ENCODE measurements around the gene GLOD4. TPM values are rescaled to one million over a fixed set of nuclear protein-coding genes. Genes with fewer than 3 reads are reported as not detected.
A peak's percentile ranks its signal among the peaks of the same experiment; 100 is the strongest.
"Not testable (repeated sequence)": the region's sequence is repeated elsewhere in the genome, so short reads cannot be mapped to it uniquely, and the experiment has no call there.

The GLOD4 gene
- total RNA-seq, 2 donors from 2014 or later, result 60.6 to 64.8 TPM

GRCh38 chr17:797236-797840, 15.3 kb upstream of the GLOD4 start:
- H3K36me3 Mint-ChIP-seq (ENCODE audit: low read depth), result no peaks in the 10 kb centered on the region
- DNase-seq (no peak), ATAC-seq (no peak)

GRCh38 chr17:796609-797008, 14.5 kb upstream of the GLOD4 start:
- DNase-seq (no peak), ATAC-seq (no peak)
- H3K27ac Mint-ChIP-seq, result no peak overlapping the region
- no peaks in the 10 kb centered on the region for H3K9me3 ChIP-seq (ENCODE audit: control insufficient read depth, low read length, poor library complexity, severe bottlenecking)
- no peak overlapping the region for H3K4me3 Mint-ChIP-seq
- no peaks in the 10 kb centered on the region for H3K36me3 Mint-ChIP-seq (ENCODE audit: low read depth)
- no peaks in the 10 kb centered on the region for H3K27me3 Mint-ChIP-seq
- H3K4me1 Mint-ChIP-seq, result peaks cover 3% of the 10 kb centered on the region

More at GRCh38 chr17:797236-797840, 15.3 kb upstream of the GLOD4 start:
- Mint-ChIP-seq H3K4me1 (peaks cover 3% of the 10 kb centered on the region), H3K27ac (no peak overlapping the region), H3K4me3 (no peak overlapping the region), H3K27me3 (no peaks in the 10 kb centered on the region)
- no peaks in the 10 kb centered on the region for H3K9me3 ChIP-seq (ENCODE audit: control insufficient read depth, low read length, poor library complexity, severe bottlenecking)

- no peaks in the 10 kb centered on the region for H3K9me3 ChIP-seq (ENCODE audit: control insufficient read depth, low read length, poor library complexity, severe bottlenecking)
- Mint-ChIP-seq H3K36me3 (ENCODE audit: low read depth) (peaks cover 3% of the 10 kb centered on the region), H3K27ac (no peak overlapping the region), H3K27me3 (no peaks in the 10 kb centered on the region), H3K4me1 (peaks cover 4% of the 10 kb centered on the region), H3K4me3 (no peak overlapping the region)
- no peak for DNase-seq
- ATAC-seq, result no peak
Measured at GRCh38 chr17:795721-796120, 13.6 kb upstream of the GLOD4 start.

- Mint-ChIP-seq H3K27ac (no peak overlapping the region), H3K27me3 (no peaks in the 10 kb centered on the region), H3K36me3 (ENCODE audit: low read depth) (peaks cover 3% of the 10 kb centered on the region), H3K4me3 (no peak overlapping the region), H3K4me1 (peaks cover 4% of the 10 kb centered on the region)
- no peak for DNase-seq
- no peak for ATAC-seq
- no peaks in the 10 kb centered on the region for H3K9me3 ChIP-seq (ENCODE audit: control insufficient read depth, low read length, poor library complexity, severe bottlenecking)
Measured at GRCh38 chr17:795276-795675, 13.2 kb upstream of the GLOD4 start.

- H3K4me1 Mint-ChIP-seq, result peaks cover 4% of the 10 kb centered on the region
- H3K4me3 Mint-ChIP-seq, result peak overlapping the region; percentile 7
- ATAC-seq, result peak; percentile 74
- no peak overlapping the region for H3K27ac Mint-ChIP-seq
- H3K9me3 ChIP-seq (ENCODE audit: control insufficient read depth, low read length, poor library complexity, severe bottlenecking), result no peaks in the 10 kb centered on the region
- H3K36me3 Mint-ChIP-seq (ENCODE audit: low read depth), result peaks cover 3% of the 10 kb centered on the region
- H3K27me3 Mint-ChIP-seq, result no peaks in the 10 kb centered on the region
- peak in 1 of 3 donors; percentile 19 for DNase-seq
Measured at GRCh38 chr17:794876-795275, 12.8 kb upstream of the GLOD4 start.

DNA sequence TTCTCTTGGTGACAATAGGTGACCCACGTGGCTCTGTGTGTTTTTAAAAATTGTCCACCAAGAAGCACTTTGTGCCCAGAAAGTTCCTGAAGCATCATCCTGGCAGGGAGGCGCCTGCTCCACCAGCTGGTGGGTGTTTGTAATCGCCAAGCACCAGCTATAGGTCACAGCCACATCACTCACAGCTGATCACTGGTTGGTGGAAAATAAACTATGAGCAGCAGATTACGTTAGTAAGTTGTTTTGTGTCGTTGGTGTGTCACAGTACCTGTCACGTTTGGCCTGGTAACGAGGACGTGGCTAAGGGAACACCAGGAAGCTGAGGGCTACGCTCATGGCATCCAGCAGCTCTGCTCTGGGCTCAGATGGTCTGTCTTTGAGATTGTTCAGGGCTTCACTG, 10.2 kb upstream of the GLOD4 start:
- peaks cover 3% of the 10 kb centered on the region for H3K36me3 Mint-ChIP-seq (ENCODE audit: low read depth)
- H3K27me3 Mint-ChIP-seq, result no peaks in the 10 kb centered on the region
- H3K4me3 Mint-ChIP-seq, result no peak overlapping the region
- H3K4me1 Mint-ChIP-seq, result peaks cover 5% of the 10 kb centered on the region
- no peak overlapping the region for H3K27ac Mint-ChIP-seq
- no peaks in the 10 kb centered on the region for H3K9me3 ChIP-seq (ENCODE audit: control insufficient read depth, low read length, poor library complexity, severe bottlenecking)
- DNase-seq, result no peak
- ATAC-seq, result no peak

DNA sequence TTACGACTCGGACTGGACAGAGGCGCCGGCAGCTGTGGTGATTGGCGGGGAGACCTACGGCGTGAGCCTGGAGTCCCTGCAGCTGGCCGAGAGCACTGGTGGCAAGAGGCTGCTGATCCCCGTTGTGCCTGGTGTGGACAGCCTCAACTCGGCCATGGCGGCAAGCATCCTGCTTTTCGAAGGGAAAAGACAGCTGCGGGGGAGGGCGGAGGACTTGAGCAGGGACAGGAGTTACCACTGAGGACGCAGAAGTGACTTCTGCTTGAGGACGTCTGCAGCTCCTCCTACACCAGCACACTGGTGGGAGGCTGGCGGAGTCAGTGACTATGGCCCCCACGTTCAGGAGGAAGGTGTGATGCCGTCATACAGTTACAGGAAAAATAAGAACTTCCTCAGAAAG, 9.7 kb upstream of the GLOD4 start:
- H3K4me1 Mint-ChIP-seq, result peaks cover 7% of the 10 kb centered on the region
- no peaks in the 10 kb centered on the region for H3K27me3 Mint-ChIP-seq
- no peaks in the 10 kb centered on the region for H3K9me3 ChIP-seq (ENCODE audit: control insufficient read depth, low read length, poor library complexity, severe bottlenecking)
- H3K27ac Mint-ChIP-seq, result no peak overlapping the region
- no peak overlapping the region for H3K4me3 Mint-ChIP-seq
- ATAC-seq, result no peak
- peaks cover 3% of the 10 kb centered on the region for H3K36me3 Mint-ChIP-seq (ENCODE audit: low read depth)
- no peak for DNase-seq

GRCh38 chr17:790874-791247, 8.8 kb upstream of the GLOD4 start:
- H3K27me3 Mint-ChIP-seq; H3K4me1 Mint-ChIP-seq; DNase-seq; ATAC-seq; H3K9me3 ChIP-seq (ENCODE audit: control insufficient read depth, low read length, poor library complexity, severe bottlenecking); H3K36me3 Mint-ChIP-seq (ENCODE audit: low read depth); H3K4me3 Mint-ChIP-seq: not testable (repeated sequence)
- H3K27ac Mint-ChIP-seq, result peak overlapping the region; percentile 6

DNA sequence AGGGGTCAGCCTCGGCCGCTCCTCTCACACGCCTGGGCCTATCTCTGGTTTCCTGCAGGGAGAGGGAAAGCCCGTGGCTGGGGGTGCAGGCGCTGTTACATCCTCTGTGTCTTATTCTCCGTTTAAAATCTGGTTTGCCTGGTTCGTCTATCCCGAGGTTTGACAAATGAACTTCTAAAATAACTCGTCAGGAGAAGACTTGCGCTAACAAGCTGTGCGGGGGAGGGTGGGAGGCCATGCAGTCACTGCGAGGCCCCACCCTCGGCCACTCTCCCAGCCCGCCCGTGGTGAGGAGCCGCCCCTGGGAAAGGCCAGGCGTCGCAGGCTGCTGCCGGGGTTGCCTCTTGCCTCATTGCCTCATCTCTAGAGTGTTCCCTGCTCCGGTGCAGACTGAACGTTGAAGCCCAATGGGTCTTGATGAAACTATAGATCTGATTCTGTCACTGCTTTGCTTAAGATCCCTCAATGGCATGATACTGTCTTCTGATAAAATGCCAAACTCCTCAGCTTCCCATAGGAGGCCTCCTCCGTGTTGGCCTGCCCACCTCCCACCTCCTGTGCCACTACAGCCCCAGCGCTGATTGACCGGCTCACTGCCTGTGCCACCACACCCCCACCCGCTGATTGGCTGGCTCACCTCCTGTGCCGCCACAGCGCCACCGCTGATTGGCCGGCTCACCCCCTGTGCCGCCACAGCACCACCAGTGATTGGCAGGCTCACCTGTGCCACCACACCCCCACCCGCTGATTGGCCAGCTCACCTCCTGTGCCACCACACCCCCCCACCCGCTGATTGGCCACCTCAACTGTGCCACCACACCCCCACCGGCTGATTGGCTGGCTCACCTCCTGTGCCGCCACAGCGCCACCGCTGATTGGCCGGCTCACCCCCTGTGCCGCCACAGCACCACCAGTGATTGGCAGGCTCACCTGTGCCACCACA, 8.1 kb upstream of the GLOD4 start:
- H3K4me1 Mint-ChIP-seq; H3K36me3 Mint-ChIP-seq (ENCODE audit: low read depth); H3K9me3 ChIP-seq (ENCODE audit: control insufficient read depth, low read length, poor library complexity, severe bottlenecking); H3K4me3 Mint-ChIP-seq; DNase-seq; H3K27me3 Mint-ChIP-seq; ATAC-seq: not testable (repeated sequence)
- peak overlapping the region; percentile 6 for H3K27ac Mint-ChIP-seq

- H3K36me3 Mint-ChIP-seq (ENCODE audit: low read depth), result peaks cover 3% of the 10 kb centered on the region
- no peaks in the 10 kb centered on the region for H3K27me3 Mint-ChIP-seq
- H3K27ac Mint-ChIP-seq, result no peak overlapping the region
- DNase-seq (no peak), ATAC-seq (no peak)
- no peak overlapping the region for H3K4me3 Mint-ChIP-seq
- H3K9me3 ChIP-seq (ENCODE audit: control insufficient read depth, low read length, poor library complexity, severe bottlenecking), result no peaks in the 10 kb centered on the region
- peaks cover 7% of the 10 kb centered on the region for H3K4me1 Mint-ChIP-seq
Measured at GRCh38 chr17:789160-789840, 7.2 kb upstream of the GLOD4 start.

DNA sequence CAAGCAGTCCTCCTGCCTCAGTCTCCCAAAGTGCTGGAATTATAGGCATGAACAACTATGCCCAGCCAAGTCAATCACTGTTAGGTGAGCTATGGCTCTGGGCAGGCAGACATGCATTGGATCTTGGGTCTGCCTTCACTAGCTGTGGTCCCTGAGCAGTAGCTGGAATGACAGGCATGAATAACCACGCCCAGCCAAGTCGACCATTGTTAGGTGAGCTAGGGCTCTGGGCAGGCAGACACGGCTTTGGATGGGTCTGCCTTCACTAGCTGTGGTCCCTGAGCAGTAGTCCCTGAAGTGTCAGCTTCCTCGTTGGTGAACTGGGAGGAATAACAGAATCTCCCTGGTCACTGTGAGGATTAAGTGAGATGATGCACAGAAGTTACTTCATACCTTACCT, 6.5 kb upstream of the GLOD4 start:
- DNase-seq (no peak), ATAC-seq (no peak)
- H3K4me3 Mint-ChIP-seq, result no peak overlapping the region
- no peaks in the 10 kb centered on the region for H3K9me3 ChIP-seq (ENCODE audit: control insufficient read depth, low read length, poor library complexity, severe bottlenecking)
- peaks cover 10% of the 10 kb centered on the region for H3K4me1 Mint-ChIP-seq
- H3K36me3 Mint-ChIP-seq (ENCODE audit: low read depth), result peaks cover 3% of the 10 kb centered on the region
- no peaks in the 10 kb centered on the region for H3K27me3 Mint-ChIP-seq
- H3K27ac Mint-ChIP-seq, result no peak overlapping the region

DNA sequence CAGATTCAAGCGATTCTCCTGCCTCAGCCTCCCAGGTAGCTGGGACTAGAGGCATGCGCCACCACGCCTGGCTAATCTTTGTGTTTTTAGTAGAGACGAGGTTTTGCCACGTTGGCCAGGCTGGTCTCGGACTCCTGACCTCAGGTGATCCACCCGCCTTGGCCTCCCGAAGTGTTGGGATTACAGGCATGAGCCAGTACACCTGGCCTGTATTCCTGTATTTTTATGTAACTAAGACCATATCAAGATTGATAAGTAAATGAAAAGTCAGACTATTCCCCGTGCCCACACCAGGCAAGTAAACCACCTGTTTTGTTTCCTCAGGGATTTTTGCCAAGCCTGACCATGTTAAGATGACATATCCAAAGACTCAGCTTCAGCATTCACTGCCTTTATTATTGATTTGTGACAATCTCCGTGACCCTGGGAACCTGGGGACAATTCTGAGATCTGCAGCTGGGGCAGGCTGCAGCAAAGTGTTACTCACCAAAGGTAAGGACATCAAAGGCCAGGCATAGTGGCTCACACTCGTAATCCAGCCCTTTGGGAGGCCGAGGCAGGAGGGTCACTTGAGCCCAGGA, 5.7 kb upstream of the GLOD4 start:
- H3K4me1 Mint-ChIP-seq, result peaks cover 13% of the 10 kb centered on the region
- peaks cover 3% of the 10 kb centered on the region for H3K36me3 Mint-ChIP-seq (ENCODE audit: low read depth)
- H3K27me3 Mint-ChIP-seq, result no peaks in the 10 kb centered on the region
- H3K27ac Mint-ChIP-seq, result no peak overlapping the region
- no peak overlapping the region for H3K4me3 Mint-ChIP-seq
- H3K9me3 ChIP-seq (ENCODE audit: control insufficient read depth, low read length, poor library complexity, severe bottlenecking), result no peaks in the 10 kb centered on the region
- DNase-seq, result no peak
- ATAC-seq, result no peak

GRCh38 chr17:785901-786300, 3.8 kb upstream of the GLOD4 start:
- H3K4me1 Mint-ChIP-seq, result peaks cover 24% of the 10 kb centered on the region
- H3K9me3 ChIP-seq (ENCODE audit: control insufficient read depth, low read length, poor library complexity, severe bottlenecking); ATAC-seq; H3K27me3 Mint-ChIP-seq; H3K4me3 Mint-ChIP-seq; H3K27ac Mint-ChIP-seq; DNase-seq; H3K36me3 Mint-ChIP-seq (ENCODE audit: low read depth): not testable (repeated sequence)
